Ishikawa (cell line): ENCODE results near the gene AUTS2.

Experiments
- CREB1 ChIP-seq: IDR thresholded peaks from 2 replicates; pipeline ENCODE4 v1.6.1; 2012; ENCODE audit warnings: low read depth
- EGR1 ChIP-seq: IDR thresholded peaks from 2 replicates; pipeline ENCODE4 v1.6.1; 2012
- EP300 ChIP-seq: IDR thresholded peaks from 2 replicates; pipeline ENCODE4 v1.6.1; 2012; ENCODE audit warnings: borderline replicate concordance
- TF ChIP-seq, protein P1 (sequence below): IDR thresholded peaks from 2 replicates; pipeline ENCODE4 v1.6.1; 2012; ENCODE audit warnings: low read depth, mild to moderate bottlenecking

DNA sequence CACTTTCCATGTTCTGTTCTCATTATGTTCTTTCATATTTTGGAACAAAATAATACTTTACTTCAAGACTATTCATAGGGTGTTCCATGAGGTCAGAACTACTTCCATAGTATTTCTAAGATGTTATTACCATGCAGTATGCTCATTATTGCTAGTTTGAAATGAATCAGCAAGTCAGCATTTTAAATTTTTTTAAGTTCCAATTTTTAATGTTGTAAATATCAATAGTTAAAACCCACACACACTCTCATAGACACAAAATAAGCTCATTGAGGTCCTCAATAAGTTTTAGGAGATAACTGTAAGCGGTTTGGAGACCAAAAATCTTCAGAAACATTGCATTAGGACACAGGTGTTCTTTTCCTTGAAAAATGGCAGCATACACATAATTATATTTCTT, 550.7 kb downstream of the AUTS2 start:
- TF ChIP-seq EP300 (no peak), CREB1 (no peak), EGR1 (no peak)
- TF ChIP-seq, protein P1, sequence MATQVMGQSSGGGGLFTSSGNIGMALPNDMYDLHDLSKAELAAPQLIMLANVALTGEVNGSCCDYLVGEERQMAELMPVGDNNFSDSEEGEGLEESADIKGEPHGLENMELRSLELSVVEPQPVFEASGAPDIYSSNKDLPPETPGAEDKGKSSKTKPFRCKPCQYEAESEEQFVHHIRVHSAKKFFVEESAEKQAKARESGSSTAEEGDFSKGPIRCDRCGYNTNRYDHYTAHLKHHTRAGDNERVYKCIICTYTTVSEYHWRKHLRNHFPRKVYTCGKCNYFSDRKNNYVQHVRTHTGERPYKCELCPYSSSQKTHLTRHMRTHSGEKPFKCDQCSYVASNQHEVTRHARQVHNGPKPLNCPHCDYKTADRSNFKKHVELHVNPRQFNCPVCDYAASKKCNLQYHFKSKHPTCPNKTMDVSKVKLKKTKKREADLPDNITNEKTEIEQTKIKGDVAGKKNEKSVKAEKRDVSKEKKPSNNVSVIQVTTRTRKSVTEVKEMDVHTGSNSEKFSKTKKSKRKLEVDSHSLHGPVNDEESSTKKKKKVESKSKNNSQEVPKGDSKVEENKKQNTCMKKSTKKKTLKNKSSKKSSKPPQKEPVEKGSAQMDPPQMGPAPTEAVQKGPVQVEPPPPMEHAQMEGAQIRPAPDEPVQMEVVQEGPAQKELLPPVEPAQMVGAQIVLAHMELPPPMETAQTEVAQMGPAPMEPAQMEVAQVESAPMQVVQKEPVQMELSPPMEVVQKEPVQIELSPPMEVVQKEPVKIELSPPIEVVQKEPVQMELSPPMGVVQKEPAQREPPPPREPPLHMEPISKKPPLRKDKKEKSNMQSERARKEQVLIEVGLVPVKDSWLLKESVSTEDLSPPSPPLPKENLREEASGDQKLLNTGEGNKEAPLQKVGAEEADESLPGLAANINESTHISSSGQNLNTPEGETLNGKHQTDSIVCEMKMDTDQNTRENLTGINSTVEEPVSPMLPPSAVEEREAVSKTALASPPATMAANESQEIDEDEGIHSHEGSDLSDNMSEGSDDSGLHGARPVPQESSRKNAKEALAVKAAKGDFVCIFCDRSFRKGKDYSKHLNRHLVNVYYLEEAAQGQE = no peak
